SK-N-SH (cell line): ENCODE results near the gene CLPX.

Source experiments
- CTCF ChIP-seq: fragments of 200-600 bp; sonication (generic); IDR thresholded peaks from 2 replicates; pipeline ENCODE4 v1.6.1; 2017; ENCODE audit warnings: antibody characterized with exemption, mild to moderate bottlenecking, moderate library complexity
- FOXM1 ChIP-seq: IDR thresholded peaks from 2 replicates; pipeline ENCODE4 v1.4.0; 2012; ENCODE audit warnings: low read depth, mild to moderate bottlenecking
- MAX ChIP-seq: IDR thresholded peaks from 2 replicates; pipeline ENCODE4 v1.4.0; 2012; ENCODE audit warnings: low read depth
- NFIC ChIP-seq: IDR thresholded peaks from 2 replicates; pipeline ENCODE4 v1.4.0; 2012; ENCODE audit warnings: borderline replicate concordance
- POLR2AphosphoS5 ChIP-seq: IDR thresholded peaks from 2 replicates; pipeline ENCODE4 v1.6.1; 2012; ENCODE audit warnings: low read depth, low read length
- RAD21 ChIP-seq: IDR thresholded peaks from 2 replicates; pipeline ENCODE4 v1.6.1; 2012; ENCODE audit warnings: mild to moderate bottlenecking, low read length
- REST ChIP-seq: IDR thresholded peaks from 2 replicates; pipeline ENCODE4 v1.6.1; 2012; ENCODE audit warnings: mild to moderate bottlenecking, low read depth, low read length, moderate library complexity
- TAF1 ChIP-seq: IDR thresholded peaks from 2 replicates; pipeline ENCODE4 v1.6.1; 2012; ENCODE audit warnings: low read depth, mild to moderate bottlenecking, low read length, moderate library complexity, borderline replicate concordance
- YY1 ChIP-seq: IDR thresholded peaks from 2 replicates; pipeline ENCODE4 v1.4.0; 2012; ENCODE audit warnings: low read depth, mild to moderate bottlenecking

- TF ChIP-seq TAF1, result no peak
- no peak for TF ChIP-seq CTCF
- TF ChIP-seq FOXM1, result no peak
- TF ChIP-seq MAX, result no peak
- TF ChIP-seq YY1, result no peak
- TF ChIP-seq REST, result no peak
- no peak for TF ChIP-seq RAD21
- no peak for TF ChIP-seq POLR2AphosphoS5
- no peak for TF ChIP-seq NFIC
Measured at GRCh38 chr15:65210770-65211481, 25.8 kb upstream of the CLPX start, which contains the start of gene CILP.
